ENCODE results near the gene CEP164.
"Not testable (repeated sequence)": the region's sequence is repeated elsewhere in the genome, so short reads cannot be mapped to it uniquely, and the experiment has no call there.

Gene CEP164

DNA sequence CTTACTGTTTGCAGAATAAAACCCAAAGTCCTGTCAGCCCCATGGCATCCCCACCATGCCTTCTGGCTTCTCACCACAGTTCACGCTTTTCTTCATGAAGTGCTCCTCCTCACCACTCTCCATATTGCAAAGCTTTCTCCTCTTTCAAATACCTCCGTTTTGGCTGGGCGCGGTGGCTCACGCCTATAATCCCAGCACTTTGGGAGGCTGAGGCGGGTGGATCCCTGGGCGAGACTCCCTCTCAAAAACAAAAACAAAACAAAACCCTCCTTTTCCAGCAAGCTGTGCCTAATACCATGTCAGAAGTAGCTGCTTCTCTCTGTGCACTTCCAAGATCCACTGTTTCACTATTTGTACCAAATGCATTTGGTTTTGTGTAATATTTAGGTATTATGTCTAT is 18.3 kb upstream of the CEP164 start:
- no peak for DNase-seq

DNA sequence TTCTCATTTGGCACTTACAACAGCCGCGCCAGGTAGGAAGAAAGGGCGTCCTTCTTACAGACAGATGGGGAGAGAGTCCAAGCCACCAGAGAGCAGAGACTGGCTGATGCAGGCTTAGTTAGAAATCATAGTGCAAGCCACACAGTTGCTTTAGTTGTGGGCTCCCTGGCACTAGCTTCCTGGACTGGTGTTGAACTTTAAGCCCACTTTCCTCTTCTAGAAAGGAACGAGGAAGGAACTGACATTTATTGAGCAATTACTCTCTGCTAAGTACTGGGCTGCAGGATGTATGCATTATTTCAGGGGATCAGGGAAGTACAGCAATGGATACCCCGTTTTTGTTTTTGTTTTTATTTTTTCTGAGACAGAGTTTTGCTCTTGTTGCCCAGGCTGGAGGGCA is 14.6 kb upstream of the CEP164 start:
- no peak for DNase-seq

DNA sequence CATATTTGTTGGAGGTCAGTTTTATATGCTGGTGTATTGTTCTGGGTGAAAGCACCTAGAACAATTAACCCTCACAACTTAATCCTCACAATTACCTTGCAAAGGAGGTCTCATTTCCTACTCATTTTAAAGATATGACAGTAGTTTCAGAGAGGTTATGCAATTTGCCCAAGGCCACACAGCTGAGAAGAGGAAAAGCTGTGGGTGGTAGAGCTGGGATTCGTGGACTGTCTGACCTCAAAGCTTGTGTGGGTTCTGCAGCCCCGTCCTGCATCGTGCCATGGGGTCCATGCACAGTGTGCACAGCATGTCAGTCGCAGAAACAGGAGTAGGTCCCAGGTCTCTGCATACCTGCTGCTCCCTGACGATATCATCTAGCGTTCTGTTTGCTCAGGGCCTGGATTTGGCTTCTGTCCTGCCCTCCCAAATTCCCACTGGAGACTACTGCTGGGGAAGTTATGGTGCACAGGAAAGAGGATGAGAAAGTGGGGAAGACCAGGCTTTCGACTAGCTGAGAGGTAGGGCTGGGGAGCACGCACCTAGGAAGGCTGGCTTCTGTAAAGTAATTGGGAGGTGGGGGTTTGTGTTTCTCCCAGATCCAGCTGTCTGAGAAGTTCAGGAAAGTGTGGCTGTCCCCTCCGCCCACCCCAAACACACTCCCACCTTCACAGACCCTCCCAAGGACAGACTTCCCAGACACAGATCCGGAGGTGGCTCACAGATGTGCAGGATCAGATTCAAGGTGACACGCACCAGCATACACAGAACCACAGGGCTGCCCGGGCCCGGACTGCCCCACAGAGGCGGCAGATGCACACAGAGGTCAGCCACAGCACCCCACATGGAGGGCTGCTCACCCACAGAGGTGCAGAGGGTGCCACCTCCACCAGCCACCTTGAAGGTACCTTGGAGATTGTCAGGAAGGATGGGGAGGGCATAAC is 13.6 kb upstream of the CEP164 start:
- DNase-seq = no peak

DNA sequence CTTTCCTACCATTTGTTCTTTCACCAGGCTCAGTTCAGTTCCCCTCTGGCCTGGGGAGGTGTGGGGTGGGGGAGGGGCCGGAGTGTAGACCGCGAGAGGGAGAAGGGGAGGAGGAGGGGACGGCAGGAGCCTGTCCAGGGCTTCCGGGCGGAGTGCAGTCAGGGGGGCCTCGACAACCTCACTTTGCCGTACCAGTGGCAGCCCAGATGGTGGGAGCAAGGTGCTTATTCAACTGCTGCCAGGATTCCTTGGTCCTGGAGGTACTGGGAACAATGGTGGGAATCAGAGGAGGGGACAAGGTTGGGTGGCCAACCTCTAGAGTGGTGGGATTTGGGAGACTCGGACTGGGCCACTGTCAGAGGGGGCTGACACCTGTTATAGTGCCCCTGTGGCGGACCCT is 12.8 kb upstream of the CEP164 start:
- DNase-seq = no peak

DNA sequence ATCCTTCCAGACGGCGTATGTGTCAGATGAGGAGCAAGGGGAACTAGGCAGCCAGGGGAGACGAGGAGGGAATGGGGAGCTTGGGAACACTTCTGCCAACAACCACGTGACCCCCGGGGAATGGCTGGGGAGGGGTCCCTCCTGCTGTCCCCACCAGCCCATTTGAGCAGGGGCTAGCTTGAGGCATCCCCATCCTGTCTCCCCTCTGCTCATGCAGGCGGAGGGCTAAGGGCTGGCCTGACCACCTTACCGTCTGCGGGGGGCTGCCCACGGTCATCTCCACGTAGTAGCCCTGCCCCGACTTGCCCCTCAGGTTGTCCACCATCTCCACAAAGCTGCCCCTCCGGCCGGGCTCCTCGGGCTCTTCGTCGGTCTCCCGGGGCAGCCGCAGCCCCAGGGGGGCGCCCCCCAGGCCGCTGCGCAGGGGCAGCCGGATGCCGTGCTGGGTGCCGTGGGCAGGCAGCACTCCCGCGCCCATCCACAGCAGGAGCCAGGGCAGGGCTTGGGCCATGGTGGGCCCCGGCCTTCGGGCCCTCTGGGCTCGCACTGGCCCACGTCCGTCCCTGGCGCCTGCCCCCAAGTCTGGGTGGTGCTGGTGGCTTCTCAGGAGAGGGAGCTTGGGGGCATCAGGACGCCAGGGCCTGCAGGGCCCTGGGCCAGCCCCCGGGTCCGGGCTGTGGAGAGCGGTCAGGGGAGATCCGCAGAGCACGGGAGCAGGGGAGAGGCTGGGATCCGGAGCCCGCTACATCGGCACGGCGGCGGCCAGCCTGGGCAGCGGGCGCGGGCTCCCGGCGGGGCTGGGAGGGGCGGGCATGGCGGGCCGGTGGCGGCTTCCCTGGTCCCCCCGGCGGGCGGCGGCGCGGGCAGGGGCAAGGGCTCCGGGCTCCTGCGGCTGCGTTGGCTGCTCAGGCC is 12.1 kb upstream of the CEP164 start:
- no peak for DNase-seq

DNA sequence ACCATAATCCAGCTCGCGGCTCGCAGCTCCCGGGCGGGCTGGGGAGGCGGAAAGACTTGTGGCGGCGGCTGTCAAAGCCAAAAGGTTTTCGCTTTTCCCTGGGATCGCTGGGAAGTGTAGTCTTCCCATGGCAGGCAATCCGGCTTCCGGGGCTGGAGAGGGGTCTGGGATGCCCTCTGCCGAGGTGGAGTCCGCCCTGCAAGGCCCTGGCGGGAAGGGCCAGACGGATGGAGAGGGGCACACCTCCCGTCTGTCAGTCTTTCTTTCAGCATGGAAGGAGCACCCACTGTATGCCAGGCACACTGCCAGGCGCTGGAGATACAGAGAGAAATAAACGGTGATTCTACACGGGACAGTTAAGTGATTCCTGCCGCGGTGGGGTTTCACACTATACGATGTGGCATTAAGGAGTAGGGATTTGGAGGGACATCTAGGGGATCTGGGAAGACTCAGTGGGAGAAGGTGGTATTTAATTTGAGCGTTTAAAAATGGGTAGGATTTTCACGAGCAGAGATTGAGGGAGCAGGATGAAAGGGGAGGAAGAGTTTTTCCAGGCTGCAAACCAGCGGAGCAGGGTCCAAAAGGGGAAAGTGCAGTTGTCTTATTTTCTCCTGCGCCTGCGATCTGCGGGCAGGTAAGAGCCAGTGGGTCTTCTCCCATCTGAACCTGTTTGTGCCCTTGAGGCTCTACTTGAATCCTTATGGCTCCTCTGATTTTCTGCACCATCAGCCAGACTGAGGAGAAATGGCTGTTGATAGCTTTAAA is 11.3 kb upstream of the CEP164 start, which contains the start of gene BACE1:
TSS of gene BACE1 (minus strand) at position 60 of the 765 bp plus-strand sequence. CDS start 461 bp downstream, outside the sequence.
- DNase-seq = peak; percentile 83 to 90

DNA sequence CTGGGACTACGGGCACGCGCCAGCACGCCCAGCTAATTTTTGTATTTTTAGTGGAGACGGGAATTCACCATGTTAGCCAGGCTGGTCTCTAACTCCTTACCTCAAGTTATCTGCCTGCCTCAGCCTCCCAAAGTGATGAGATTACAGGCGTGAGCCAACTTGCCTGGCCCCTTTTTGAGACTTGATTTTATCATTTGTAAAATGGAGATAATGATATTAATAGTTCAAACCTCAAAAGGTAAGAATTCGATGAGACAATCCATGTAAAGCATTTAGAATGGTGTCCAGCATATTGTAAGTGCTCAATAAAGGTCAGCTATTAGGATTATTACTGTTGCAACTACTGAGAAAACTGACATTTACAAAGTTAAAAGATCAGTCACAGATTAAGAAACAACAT is 8.9 kb upstream of the CEP164 start:
- DNase-seq = no peak

DNA sequence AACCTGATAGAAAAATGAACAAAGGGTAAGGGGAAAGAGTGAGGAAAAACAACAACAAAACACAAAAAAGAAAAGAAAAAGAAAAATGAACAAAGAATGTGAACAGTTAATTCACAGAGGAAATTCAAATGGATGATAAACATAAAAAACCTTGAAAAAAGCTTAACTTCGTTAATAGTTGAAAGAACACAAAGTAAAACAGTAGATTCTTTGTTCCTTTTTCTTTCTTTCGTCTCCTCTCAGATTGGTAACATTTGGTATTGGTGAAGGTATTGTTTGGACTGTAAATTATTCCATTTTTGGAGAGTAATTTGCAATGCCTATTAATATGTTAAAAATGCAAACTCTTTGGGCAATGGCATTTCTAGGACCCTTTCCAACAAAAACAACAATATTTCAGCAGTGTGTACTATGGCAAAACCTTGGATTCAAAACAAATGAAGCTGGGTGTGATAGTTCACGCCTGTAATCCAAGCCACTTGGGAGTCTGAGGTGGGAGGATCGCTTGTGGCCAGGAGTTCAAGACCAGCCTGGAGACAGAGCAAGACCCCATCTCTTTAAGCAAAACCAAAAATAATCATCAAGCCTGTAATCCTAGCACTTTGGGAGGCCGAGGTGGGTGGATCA is 8.3 kb upstream of the CEP164 start:
- no peak for DNase-seq

DNA sequence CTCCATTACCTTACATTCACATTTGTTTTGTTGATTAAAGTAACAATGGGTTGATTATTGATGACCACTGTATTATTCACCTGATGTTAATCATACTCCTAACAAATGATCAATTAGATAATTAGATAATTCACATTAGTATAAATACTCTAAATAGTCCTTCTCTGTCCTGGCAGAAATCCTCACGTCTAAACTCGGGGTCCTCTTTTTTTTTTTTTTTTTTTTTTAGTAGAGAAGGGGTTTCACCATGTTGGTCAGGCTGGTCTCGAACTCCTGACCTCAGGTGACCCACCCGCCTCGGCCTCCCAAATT is 443 bp upstream of the CEP164 start:
- DNase-seq = not testable (repeated sequence)

DNA sequence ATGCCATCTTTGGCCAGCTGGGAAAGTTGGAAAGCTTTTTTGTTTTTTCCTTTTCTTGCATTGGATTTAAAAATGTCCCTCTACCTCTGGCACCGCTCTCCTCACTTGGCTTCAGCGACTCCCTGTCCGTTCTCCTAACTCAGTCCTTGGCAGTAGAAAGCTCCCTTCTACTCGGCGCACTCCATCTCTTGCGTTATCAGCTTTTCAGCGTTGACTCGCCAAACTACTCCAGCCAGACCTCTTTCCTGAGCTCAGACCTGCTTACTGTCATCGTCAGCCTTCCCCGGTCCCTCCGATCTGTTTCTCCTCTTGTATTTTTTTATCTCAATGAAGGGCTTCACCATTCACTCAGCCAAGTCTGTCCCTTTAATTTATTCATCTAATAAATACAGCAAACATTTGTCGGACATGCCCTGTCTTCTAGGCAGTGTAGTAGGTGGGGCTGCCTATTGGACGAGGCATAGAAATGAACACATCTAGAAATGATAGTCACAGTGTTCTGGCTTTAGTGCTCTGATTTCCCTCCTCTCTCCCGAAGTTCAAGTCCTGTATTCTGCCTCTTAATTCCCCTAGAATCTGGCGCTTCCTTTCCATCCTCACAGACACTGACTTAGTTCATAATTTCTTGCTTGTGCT is 839 bp downstream of the CEP164 start:
- no peak for DNase-seq

DNA sequence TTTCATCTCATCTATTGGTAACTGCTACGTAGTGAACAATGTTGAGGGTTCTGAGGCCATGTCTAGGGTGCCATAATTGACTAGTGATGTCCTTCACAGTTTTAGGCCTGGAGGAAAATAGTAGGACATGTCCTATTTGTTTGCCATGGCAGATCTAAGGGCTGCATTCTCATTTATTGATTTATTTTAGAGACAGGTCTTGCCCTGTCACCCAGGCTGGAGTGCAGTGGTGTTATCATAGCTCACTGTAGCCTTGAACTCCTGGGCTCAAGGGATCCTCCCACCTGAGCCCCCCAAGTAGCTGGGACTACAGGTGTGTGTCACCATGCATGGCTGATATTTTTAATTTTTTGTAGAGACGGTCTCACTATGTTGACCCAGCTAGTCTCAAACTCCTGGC is 5.2 kb downstream of the CEP164 start:
- DNase-seq = no peak

DNA sequence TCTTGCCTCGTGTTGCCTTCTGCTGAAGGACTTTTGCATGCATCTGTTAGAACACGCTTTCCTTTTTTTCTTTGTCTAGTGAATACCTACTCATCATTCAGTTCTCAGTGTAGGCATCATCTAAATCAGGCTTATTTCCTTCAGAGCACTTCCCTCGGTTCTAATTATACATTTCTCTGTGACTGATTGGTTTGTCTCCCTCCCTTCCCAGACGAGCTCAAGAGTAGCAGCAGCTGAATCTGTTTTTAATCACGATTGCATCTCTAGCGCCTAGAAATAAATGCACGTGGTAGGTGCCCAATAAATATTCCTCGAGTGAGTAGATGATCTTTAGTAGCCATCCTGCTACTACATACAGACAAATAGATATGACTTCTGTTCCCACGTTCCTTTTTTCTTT is 6.3 kb downstream of the CEP164 start:
- no peak for DNase-seq

DNA sequence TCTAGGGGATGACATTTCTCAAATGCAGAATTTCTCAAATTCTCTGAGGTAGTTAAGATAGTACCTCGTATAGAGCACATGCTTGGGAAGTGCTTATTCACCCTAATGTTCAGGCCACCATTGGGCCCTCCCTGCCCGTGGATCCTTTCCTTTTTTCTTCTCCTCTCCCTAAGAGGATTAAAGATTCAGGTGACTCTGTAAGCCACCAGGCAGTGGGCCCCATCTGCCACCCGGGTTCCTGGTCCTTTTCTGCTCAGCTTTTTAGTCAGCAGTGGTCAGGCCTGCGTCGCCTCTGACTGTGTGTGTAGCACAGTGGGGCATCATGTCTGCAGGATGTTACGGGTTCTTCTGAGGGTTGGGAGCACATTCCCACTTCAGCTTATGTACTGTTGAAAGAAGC is 7.2 kb downstream of the CEP164 start:
- DNase-seq = no peak

DNA sequence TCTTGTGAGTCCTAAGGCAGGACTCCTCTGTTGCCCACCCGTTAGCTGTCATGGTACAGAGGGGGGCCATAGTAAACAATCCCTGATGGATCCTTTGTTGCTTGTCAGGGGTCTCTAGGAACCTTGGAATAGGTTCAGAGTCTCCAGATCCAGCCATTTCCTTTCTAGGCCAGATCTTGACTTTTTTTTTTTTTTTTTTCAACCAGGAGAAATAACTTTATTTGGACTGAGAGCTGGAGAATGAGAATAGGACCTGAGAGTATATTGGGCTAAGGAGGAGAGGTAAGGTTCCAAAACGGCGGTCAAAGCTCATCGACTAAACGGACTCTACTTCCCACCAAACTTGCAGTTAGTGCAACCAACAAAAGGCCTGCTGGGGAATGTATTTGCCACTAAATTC is 7.7 kb downstream of the CEP164 start:
- no peak for DNase-seq

DNA sequence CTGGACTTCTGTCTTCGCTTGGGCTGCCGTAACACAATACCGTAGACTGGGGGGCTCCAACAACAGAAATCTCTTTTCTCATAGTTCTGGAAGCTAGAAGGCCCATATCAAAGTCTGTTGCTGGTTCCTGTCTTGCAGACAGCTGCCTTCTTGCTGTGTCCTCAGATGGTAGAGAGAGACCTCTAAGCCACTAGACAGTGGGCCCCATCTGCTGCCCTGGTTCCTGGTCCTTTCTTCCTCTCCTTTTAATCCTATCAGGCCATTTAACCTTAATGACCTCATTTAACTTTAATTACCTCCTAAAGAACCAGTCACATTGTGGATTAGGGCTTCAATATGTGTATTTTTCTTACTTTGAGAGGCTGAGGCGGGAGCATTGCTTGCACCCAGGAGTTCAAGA is 9.4 kb downstream of the CEP164 start:
- DNase-seq = no peak

DNA sequence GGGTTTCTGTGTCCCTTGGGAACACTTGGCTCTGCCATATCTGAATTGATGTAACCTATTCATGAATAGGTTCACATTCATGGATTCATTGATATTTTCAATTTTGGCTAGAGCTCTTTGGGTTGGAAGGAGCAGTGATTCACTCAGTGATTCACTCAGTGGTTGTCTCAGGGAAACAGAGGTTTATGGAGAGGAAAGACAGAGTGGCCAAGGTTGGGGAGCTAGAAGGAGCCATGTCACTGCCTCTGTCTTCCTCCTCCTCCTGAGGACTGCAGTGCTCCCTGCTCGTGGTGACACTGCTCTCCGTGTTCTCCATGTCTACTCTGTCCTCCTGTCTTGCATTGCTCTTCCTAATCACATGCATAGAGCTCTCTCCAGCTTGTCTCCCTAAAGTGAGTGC is 17.4 kb downstream of the CEP164 start:
- no peak for DNase-seq

DNA sequence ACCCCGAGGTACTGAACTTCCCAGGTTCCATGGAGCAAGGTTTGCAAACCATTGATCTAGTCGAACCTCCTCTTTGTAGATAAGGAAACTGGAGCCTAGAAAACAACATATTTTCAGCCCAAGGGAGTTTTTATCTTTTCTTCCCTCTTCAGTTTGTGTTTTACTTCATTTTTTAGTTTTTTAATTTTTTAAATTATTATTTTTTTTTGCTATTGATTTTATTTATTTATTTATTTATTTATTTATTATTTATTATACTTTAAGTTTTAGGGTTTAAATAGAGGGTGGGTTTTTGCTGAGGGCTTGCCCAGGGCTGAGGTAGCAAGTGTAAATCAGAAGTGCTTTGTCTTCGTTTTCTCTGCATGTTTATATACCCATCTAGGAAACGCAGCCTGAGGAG is 26.9 kb downstream of the CEP164 start:
- no peak for DNase-seq

DNA sequence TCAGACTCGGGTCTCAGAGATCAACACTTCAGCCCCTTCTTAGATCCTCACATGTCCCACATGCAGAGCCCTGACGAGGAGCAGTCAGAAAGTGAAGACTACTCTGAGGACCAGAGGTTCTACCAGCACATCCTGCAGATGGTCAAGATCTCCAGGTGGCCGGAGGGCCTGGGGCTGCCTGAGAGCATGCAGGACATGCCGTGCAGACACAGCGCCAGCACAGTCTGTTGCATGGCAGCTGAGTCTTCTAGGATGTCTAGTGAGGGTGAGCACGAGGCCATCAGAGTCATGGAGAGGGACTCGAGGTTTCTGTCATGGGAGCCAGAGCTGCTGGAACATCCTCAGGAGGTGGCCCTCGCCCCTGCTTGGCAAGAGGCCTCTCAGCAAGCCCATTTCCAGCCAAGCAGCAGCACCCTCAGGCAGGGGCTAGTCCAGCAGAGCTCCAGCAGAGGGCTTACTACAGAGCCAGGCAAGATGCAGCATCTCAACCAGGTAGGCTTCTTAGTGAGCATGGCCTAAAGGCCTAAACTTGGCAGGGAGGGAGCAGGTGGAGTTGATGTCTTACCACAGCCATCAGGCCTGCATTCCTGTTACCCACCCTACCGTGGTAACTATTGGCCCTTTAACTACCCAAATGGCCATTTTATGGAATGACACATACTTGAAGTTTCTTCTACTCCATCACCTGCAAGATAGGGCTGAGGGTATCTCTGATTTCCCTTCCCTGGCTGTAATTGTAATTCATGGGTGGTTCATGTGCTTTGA is 28.7 kb downstream of the CEP164 start:
- no peak for DNase-seq

DNA sequence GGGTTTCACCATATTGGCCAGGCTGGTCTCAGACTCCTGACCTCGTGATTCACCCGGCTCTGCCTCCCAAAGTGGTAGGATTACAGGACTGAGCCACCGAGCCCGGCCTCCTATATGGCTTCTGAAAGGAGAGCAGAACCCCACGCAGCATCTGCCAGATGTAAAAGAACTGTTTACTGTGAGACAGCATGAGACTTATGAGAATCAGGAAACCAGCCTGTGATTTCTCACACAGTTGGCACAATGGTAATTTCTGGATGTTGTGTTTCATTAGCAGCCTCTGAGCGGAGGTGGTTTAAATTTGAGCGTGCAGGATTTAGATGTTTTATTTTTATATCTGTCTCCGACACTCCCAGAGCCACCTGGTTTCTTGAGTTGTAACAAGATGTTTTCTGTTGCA is 33.8 kb downstream of the CEP164 start:
- no peak for DNase-seq

DNA sequence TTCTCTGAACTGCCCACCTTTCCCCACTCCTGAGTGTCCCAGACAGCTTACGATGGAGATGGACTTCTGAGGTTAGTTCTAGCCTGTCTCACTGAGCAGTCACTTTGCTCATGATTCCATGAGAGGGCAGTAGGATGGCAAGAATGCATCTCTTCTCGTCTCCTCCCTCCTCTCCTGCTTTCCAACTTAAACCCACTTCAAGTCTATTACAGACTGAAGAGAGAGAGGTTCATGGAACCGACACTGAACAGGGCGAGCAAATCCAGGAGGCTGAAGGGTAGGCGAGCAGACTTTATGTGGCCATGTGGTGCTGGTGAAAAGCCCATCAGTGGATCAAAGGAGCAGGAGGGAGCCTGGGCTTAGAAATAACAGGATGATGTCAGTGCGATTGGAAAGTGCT is 38.6 kb downstream of the CEP164 start:
- no peak for DNase-seq

DNA sequence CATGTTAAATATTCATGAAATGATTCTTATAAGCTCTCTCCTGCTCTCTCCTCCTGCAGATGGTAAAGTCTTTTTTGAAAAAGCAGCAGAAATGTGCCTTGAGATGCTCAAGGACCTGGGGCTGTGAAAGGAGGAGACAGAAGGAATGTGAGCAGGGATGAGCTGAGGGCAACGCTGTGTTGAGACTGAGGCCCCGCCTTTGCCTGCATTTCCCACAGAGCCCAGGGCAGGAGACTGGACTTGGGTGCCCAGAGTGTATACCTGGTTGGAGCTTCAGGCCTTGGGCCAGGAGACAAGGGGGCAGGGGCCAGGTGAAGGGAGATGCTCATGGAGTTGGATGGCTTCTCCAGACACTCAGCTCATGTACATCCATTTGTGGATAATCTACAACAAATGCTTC is 39.2 kb downstream of the CEP164 start:
- no peak for DNase-seq

Data from SHP77 (cell line).